GM13976 (cell line): ENCODE measurements around the gene KDM7A.
A peak's percentile ranks its signal among the peaks of the same experiment; 100 is the strongest.

Source experiments
- DNase-seq: peaks from one replicate; pipeline ENCODE4 v3.0.0; 2012; ENCODE audit warnings: low spot score
- in situ Hi-C: fragments of 300-500 bp; cut with MboI; formaldehyde crosslinking; loops from one replicate; pipeline ENCODE4 v1.12.0; 2022; ENCODE audit warnings: low sequenced_read_pairs, mixed read lengths, inconsistent platforms; ENCODE audit not compliant: unreplicated experiment
- TF ChIP-seq, protein P1 (sequence below): IDR thresholded peaks from 2 replicates; pipeline ENCODE4 v1.5.1; 2012; ENCODE audit warnings: borderline replicate concordance, mild to moderate bottlenecking; ENCODE audit not compliant: insufficient read depth; ENCODE audit errors: extremely low read depth, missing control alignments, control extremely low read depth

Gene KDM7A

DNA sequence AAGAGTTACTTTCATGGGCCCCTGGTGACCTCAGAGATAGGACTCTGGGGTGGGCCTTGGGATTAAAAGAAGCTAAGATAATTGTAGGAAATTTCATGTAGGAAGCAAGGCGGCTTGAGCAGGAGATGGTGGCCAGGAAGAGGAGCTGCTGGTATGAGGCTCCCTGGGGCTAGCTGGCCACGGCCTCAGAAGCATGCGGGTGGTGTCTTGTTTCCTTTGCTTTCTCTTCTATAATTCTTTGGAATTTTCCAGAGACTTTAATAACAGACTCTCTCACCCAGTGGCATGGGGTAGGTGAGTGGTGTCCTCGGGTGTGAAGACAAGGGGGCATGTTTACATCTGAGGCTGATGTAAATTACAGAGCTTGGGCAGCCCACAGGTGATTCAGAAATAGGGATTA, 41.9 kb upstream of the KDM7A start:
- in situ Hi-C loops, result no loop called here
- DNase-seq, result no peak
- TF ChIP-seq, protein P1, sequence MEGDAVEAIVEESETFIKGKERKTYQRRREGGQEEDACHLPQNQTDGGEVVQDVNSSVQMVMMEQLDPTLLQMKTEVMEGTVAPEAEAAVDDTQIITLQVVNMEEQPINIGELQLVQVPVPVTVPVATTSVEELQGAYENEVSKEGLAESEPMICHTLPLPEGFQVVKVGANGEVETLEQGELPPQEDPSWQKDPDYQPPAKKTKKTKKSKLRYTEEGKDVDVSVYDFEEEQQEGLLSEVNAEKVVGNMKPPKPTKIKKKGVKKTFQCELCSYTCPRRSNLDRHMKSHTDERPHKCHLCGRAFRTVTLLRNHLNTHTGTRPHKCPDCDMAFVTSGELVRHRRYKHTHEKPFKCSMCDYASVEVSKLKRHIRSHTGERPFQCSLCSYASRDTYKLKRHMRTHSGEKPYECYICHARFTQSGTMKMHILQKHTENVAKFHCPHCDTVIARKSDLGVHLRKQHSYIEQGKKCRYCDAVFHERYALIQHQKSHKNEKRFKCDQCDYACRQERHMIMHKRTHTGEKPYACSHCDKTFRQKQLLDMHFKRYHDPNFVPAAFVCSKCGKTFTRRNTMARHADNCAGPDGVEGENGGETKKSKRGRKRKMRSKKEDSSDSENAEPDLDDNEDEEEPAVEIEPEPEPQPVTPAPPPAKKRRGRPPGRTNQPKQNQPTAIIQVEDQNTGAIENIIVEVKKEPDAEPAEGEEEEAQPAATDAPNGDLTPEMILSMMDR, result no peak

DNA sequence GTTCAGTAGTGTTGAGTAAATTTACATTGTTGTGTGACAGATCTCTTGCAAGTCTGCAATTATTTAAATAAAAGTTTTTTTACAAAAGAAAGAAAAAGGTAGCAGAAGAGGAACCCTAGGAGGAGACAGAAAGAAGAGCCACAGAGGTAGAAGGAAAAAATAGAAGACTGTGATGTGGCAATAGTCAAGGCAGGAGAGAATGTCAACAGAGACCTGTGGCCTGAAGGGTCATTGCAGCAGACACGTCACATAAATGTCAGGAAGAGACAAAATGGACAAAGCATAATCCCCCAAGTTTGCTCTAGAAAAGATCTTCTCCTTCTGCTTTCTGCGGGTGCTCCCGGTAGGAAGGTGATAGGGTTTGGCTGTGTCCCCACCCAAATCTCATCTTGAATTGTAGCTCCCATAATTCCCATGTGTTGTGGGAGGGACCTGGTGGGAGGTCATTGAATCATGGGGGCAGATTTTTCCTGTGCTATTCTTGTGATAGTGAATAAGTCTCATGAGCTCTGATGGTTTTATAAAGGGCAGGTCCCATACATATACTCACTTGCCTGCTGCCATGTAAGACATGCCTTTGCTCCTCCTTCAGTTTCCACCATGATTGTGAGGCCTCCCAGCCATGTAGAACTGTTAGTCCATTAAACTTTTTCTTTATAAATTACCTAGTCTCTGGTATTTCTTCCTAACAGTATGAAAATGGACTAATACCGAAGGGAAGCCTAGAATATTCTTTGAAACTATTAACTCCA, 41.1 kb upstream of the KDM7A start:
- TF ChIP-seq, protein P1, result no peak
- in situ Hi-C loops, result no loop called here
- no peak for DNase-seq

DNA sequence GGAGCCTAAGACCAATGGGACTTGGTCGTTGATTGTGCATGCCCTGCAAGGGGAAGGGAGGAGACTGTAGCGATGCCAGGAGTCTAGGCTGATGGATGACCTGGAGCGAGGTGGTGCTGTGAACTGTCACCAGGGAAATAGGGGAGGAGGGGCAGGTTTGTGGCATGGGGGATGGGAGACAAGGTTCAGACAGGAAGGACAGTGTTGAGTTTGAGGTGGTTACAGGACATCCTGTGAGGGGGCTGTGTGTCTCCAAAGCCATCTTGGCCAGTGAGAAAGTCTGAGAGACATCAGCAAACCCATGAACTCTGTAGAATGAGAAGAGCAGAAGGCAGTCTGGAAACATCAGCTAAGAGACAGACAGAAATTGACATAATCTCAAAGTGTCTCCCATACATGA, 38.5 kb upstream of the KDM7A start:
- in situ Hi-C loops, result no loop called here
- no peak for DNase-seq
- TF ChIP-seq, protein P1, result no peak

DNA sequence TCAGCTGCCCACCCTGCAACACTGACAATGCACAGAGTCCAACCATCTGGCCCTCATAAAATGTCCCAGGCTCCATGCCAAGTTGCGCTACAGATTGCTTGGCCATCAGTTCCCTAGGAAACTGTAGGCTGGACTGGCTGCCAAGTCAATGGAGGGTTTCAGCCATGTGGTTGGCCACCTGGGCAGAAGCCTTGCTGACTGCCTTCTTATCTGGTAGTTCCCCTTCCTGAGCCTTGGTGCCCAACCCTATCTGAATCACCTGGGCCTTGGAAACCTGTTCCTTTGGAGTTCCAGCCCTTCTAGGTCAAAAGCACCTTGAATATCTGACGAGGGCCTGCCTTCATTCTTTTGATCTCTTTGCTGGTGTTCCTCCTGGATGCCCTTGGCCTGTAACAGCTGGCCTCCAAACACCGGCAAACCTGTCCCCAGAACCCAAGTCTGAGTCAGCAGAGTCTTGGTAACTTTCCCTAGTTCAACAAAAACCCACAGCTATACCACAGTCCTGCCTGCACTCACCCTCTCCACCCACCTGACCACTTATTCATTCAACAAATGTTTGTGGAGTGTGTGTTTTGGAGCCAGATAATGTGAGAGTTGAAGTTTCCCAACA, 37.4 kb upstream of the KDM7A start:
- in situ Hi-C loops, result no loop called here
- TF ChIP-seq, protein P1, result no peak
- DNase-seq, result no peak

DNA sequence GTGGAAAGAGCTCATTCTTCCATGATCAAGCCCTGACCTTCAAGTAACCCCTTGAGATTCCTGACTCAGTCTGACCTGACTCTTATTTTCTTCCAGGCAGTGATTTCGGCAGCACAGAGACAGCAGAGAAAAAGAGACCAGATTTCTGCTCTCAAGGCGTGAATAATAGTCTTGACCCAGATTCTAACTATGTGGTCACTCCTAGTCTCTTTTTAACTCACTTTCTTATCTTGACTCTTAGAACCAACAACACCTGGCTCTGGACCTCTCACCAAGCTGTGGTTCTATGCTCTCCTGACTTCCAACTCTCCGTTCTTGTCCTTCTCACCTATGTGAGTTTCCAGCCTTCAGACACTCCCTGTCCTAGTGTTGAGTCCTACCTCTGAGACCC, 36.9 kb upstream of the KDM7A start:
- in situ Hi-C loops, result no loop called here
- TF ChIP-seq, protein P1, result no peak
- no peak for DNase-seq

DNA sequence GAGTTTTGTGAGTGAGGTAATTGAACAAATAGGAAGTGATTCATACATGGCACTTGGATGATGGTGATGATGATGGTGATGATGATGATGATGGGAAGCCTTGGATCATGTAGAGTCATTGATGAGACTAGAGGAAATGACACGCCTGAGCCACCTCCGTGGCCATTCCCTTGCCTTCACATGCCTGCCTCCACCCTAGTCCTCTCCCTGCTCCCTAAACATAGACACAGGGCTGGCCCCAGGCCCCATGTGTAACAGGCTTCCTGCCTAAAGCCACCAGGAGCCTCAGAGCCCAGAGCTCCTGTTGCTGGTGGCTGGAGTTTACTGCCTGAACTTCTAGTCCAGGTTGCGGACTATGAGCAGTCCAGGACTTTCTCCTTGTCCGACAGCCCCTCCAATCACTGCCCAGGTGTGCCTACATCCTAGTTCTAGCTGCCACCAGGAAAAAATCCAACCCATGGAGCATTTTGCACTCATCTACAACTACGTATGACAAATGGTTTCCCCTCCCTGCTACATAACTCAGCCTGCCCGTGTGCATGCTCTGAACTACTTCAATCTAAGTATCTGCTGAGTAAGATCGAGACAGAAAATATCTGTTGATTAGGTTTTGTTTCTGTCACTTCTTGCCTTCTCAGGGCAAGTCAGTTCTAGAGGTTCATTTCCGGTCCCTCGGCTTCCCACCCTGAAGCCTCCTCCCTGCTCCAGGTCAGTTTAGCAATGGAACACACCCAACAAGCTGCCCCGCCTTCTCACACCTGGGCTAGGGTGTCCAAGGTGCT, 35.5 kb upstream of the KDM7A start:
- peak; percentile 75 for DNase-seq
- in situ Hi-C loops, result no loop called here

More for the DNA sequence above, 35.5 kb upstream of the KDM7A start:
- TF ChIP-seq, protein P1, result no peak
